GM10248 (cell line): ENCODE measurements around the gene ZNF428.
"Not testable (repeated sequence)": the region's sequence is repeated elsewhere in the genome, so short reads cannot be mapped to it uniquely, and the experiment has no call there.

Experiments used
- CTCF ChIA-PET: fragments of 300-600 bp; sonication (Branson Sonifier 250); formaldehyde crosslinking; extraction: SDS; loops from one replicate; lab custom pipeline; 2021; ENCODE audit warnings: antibody characterized with exemption; lab: Yijun Ruan, JAX
- POLR2A ChIA-PET: fragments of 350-650 bp; sonication (Branson Sonifier 250); formaldehyde crosslinking; extraction: SDS; loops from one replicate; lab custom pipeline; 2020; ENCODE audit warnings: antibody characterized with exemption; lab: Yijun Ruan, JAX
- DNase-seq: peaks from one replicate; pipeline ENCODE4 v3.0.0; 2012; ENCODE audit errors: extremely low spot score
- CTCF ChIP-seq: IDR thresholded peaks from 2 replicates; pipeline ENCODE4 v1.5.1; 2012; ENCODE audit warnings: mild to moderate bottlenecking, low read depth; ENCODE audit errors: extremely low read depth, missing control alignments, control extremely low read depth

Gene ZNF428

GRCh38 chr19:43636121-43636683 lies 16.8 kb upstream of the ZNF428 start:
- no peak for TF ChIP-seq CTCF
- DNase-seq, result no peak
- ChIA-PET CTCF (no interaction called here), POLR2A (no interaction called here)

GRCh38 chr19:43635561-43635940 lies 16.1 kb upstream of the ZNF428 start:
- CTCF ChIA-PET, result interaction anchor here (1.1 kb wide), 1 partner anchor 110 kb away, joined by 3 read pairs; no protein-coding TSS in a partner anchor
- POLR2A ChIA-PET, DNase-seq: not testable (repeated sequence)

- ChIA-PET POLR2A (no interaction called here), CTCF (interaction anchor here (1.1 to 1.4 kb wide), 2 partner anchors 17 to 110 kb away, joined by 3 to 4 read pairs; no protein-coding TSS in a partner anchor)
- DNase-seq, result no peak
- TF ChIP-seq CTCF, result no peak
Observed at GRCh38 chr19:43634872-43635560, 15.6 kb upstream of the ZNF428 start.

- CTCF ChIA-PET, result interaction anchor here (1.4 kb wide), 1 partner anchor 17 kb away, joined by 4 read pairs; no protein-coding TSS in a partner anchor
Observed at GRCh38 chr19:43634506-43634871, 15.1 kb upstream of the ZNF428 start.

GRCh38 chr19:43634068-43634467 lies 14.6 kb upstream of the ZNF428 start:
- CTCF ChIA-PET, result interaction anchor here (1.4 kb wide), 1 partner anchor 18 kb away, joined by 4 read pairs; no protein-coding TSS in a partner anchor
- no peak for DNase-seq
- TF ChIP-seq CTCF, result no peak
- POLR2A ChIA-PET, result no interaction called here

More at GRCh38 chr19:43634506-43634871, 15.1 kb upstream of the ZNF428 start:
- TF ChIP-seq CTCF, result no peak
- DNase-seq, result no peak
- POLR2A ChIA-PET, result no interaction called here

GRCh38 chr19:43633520-43633919 lies 14.1 kb upstream of the ZNF428 start:
- no peak for TF ChIP-seq CTCF
- no peak for DNase-seq
- ChIA-PET CTCF (interaction anchor here (1.4 kb wide), 1 partner anchor 18 kb away, joined by 4 read pairs; no protein-coding TSS in a partner anchor), POLR2A (interaction anchor here (0.6 kb wide), 1 partner anchor 42 kb away, joined by 3 read pairs; no protein-coding TSS in a partner anchor)

GRCh38 chr19:43631491-43631890 lies 12.1 kb upstream of the ZNF428 start:
- ChIA-PET POLR2A (no interaction called here), CTCF (no interaction called here)
- TF ChIP-seq CTCF, result no peak
- DNase-seq, result no peak
